SHP77 treated with DMSO at 0.1 percent for 48 hours (cell line): ENCODE data around the gene OR11H12.
"Not testable (repeated sequence)": the region's sequence is repeated elsewhere in the genome, so short reads cannot be mapped to it uniquely, and the experiment has no call there.

Source experiments
- DNase-seq: peaks from one replicate; lab custom pipeline; 2025; lab: John Stamatoyannopoulos, UW

OR11H12 gene, protein sequence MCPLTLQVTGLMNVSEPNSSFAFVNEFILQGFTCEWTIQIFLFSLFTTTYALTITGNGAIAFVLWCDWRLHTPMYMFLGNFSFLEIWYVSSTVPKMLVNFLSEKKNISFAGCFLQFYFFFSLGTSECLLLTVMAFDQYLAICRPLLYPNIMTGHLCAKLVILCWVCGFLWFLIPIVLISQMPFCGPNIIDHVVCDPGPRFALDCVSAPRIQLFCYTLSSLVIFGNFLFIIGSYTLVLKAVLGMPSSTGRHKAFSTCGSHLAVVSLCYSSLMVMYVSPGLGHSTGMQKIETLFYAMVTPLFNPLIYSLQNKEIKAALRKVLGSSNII

GRCh38 chr14:18600817-18601216, at the start of gene OR11H12:
Gene OR11H12, plus strand, starts transcription at chr14:18601117. Its CDS starts 0 bp downstream, at chr14:18601117.
- not testable (repeated sequence) for DNase-seq

GRCh38 chr14:18582908-18583307, 18.0 kb upstream of the OR11H12 start:
- not testable (repeated sequence) for DNase-seq

DNA sequence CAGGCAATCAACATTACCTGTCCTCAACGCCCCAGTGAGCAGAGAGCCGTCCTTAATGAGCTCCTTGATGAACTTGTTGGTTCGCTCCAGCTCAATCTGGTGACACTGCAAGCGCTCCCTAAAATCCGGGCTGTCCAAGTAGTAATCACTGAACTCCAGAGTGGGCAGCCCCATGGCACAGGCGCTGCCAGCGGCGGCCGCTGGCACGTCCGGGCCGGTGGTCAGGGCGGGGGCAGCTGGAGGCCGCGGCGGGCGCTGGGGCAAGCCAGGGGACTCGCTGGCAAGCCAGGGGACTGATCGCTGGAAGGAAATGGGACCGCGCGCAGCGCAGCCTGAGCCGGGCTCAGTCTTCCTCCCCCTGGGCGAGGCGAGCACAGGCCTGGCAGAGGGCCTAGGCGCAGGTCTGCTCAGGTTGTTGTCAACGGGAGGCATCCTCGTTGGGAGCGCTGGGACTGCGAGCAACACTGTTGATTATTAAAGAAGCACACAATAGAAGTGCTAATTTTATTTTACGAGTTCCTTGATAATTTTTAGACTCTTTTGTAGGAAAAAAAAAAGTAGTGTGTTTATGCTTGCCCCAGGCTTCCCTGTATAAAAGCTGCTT, 25.8 kb downstream of the OR11H12 start:
- DNase-seq = not testable (repeated sequence)

DNA sequence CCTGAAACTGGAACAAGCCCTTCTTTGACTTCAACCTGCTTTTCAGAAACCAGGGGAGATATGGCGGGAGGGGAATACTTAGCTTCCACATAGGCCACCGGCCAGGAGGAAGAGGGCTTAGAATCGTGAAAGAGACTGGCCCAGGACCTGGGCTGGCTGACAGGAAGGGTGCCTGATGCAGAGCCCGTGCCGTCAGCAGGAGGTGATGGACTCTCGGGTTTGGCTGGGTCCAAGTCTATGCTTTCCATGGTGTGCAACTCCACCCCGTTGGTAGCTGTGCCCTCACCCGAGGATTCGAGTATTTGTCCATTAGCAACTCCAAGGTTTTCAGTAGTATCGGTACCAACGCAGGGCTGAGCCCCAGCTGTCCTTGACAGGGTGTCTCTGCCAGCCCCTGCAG, 35.1 kb downstream of the OR11H12 start:
- DNase-seq = not testable (repeated sequence)

DNA sequence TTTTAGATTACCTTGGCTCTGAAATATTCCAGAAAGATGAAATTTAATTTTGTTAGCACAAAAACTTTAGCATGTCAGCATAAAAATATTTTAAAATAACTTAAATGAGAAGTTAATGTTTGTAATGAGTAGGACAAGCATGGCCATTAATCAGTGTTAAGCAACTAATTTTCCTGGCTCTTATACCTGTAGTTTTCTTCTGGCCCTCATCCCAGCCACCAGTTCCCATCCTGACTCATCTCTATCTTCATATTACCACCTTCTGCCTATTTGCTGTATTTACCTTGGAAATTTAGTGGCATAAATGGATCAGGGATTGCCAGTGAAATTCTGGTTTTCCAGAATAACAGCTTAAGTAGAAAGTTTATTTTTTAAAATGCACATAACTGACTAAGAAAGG, 37.1 kb downstream of the OR11H12 start:
- DNase-seq = not testable (repeated sequence)

DNA sequence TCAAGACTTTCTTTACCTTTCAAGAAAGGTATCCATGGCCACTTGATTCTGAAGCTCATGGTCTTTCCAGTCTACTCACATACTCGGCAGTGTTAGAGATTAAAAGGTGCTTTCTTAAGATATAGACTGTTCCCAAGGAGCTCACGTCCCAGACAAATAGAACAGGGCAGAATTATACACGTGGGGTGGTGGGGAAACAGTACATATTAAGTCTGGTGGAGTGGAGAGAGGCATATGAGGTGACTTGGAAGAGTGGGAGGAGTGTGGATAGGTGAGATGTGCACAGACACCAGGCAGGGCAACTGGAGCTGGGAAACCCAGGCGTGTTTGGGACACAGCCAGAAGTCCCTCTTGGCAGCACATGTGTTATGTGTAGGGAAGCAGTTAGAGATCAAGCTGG, 37.9 kb downstream of the OR11H12 start:
- not testable (repeated sequence) for DNase-seq

- DNase-seq = not testable (repeated sequence)
Measured at GRCh38 chr14:18646075-18646730, 45.3 kb downstream of the OR11H12 start.
